Measurements from ENCODE around the gene BRDT.

Gene BRDT

GRCh38 chr1:91949356-91949699 lies at the start of gene BRDT:
Gene BRDT (plus strand): TSS chr1:91949401. CDS start chr1:91962755, 13,354 bp downstream.
- no peak for FAIRE-seq

DNA sequence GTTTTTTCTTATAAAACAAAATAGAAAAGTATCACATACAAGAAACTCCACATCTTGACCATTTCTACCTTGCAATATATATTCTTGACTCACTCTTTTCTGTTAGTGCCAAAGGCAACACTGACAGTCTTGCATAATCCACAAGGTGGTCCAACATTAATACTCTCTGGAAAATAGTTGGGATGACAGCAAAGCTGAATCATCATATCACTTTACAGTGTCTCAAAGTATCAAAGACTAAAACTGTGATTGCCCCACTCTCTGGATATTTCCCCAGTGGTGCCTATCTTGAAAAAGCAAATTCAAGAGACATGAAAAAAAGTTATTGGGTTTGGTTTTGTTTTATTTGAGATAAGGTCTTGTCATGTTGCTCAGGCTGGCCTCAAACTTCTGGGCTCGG lies 48.6 kb upstream of the BRDT start:
- FAIRE-seq, result no peak

DNA sequence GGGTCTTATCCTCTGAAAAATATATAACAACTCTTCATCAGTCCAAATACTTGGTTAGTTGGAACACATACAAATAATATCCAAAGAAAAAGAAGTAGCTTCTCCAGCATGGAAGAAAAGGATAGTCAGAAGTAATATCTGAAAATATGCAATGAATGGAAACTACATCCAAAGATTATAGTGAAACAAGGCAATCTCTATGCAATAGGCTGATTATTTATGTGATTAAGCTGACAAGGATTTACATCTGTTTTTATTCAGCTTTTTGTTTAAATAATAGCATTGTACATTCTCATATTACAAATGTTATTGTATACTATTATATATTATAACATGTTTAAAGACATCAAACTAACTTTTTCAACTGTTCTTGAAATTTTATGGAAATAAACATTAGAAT lies 48.0 kb upstream of the BRDT start:
- no peak for FAIRE-seq

DNA sequence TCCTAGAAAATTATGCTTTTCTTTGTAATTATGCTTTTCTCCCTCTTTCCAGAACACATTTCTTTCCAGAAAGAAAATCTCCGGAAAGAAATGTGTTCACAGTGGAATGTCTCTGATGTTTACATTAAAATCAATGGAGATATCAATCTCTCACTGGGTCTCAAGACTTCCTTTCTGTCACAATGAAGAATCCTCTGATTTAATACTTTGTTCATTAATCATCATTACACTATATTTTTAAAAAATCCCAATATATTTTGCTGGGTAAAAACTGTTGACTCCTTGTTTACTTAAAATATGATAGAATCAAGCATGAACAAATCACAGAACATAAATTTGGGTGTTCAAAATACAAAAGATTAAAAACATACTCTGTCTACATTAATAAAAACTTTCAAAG lies 36.9 kb upstream of the BRDT start:
- FAIRE-seq, result no peak

DNA sequence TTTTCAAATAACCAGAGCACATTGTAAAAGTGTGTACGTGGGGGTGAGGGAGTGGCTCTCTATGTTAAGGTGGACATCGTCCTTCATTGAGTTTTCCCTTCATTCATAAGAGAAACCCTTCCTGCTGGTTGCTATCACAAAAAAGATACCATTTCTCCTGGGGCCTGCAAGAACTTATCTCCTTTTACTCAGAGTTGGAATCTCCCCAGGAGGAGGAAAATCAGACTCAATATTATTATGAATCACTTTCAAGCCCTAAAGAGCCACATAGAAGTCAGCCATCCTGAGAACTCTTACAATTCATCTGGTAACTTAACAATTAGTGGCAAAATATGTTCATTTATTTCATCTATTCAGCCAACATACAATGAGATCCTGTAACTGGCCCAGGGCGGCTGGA lies 36.2 kb upstream of the BRDT start:
- no peak for FAIRE-seq

DNA sequence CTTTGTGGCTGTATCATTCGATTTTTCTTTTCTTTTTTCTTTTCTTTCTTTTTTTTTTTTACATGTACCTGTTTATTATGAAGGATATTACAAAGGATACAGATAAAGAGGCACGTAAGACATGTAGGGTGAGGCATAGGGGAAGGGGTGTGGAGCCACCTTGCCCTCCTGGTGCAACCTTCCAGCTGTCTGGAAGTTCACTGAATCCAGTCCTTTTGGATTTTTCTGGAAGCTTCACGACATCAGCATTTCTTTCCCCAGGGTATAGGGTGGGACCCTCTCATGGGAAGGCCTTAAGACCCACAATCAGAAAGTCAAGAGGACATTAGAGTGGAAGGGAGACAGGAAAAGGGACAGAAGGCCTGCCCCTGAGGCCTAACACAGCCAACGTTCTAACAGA lies 33.2 kb upstream of the BRDT start:
- no peak for FAIRE-seq

- no peak for FAIRE-seq
Measured at GRCh38 chr1:91916811-91917460, 32.3 kb upstream of the BRDT start.

- FAIRE-seq, result no peak
Measured at GRCh38 chr1:91919962-91920361, 29.2 kb upstream of the BRDT start.

DNA sequence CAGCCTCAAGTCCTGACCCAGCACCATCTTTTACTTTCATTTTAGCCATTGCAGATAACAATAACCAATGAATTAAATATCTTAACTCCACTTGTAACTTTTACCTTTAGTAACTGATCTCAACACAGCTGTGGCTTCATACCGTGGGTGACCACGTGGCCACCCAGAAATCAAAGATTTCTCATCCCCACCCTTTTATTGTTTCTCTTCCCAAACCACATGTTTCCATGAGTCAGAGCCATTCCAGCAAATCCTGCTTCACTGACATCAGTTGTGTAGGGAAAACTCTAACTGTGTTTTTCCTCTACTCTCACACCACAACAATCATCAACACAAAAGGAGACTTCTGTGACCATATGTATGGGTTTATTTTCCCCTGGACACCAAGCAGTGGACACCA lies 25.1 kb upstream of the BRDT start:
- FAIRE-seq, result no peak

DNA sequence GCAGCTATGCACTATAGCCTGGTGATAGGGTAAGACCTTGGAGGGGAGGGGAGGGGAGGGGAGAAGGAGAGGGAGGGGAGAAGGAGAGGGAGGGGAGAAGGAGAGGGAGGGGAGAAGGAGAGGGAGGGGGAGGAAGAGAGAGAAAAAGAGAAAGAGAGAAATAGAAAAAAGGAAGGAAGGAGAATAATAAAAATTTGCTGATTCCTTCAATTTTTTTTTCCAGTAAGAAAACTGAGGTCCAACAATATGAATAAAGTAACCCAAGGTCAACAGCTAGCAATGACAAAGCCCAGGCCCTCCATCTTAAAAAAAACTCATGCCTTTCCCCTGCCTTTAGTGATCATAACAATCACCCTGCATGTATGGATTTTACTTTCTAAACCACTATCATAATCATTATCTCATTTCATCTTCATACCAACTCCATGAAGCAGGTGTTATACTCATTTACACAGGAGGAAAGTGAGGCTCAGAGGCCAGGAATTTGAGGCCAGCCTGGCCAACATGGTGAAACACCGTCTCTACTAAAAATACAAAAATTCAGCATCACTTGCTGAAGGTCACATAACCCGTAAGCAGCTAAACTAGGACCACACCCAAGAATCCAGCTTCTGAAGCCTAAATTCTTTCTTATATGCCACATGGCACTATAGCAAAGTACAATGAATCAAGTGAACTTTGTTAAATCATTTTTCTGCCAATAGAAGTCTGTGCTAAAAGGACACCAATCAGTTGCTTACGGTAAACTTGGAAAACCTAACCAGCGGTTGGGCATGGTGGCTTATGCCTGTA lies 23.4 kb upstream of the BRDT start:
- FAIRE-seq, result no peak

GRCh38 chr1:91928026-91928425 lies 21.2 kb upstream of the BRDT start:
- no peak for FAIRE-seq

- no peak for FAIRE-seq
Measured at GRCh38 chr1:91929250-91929649, 20.0 kb upstream of the BRDT start.

DNA sequence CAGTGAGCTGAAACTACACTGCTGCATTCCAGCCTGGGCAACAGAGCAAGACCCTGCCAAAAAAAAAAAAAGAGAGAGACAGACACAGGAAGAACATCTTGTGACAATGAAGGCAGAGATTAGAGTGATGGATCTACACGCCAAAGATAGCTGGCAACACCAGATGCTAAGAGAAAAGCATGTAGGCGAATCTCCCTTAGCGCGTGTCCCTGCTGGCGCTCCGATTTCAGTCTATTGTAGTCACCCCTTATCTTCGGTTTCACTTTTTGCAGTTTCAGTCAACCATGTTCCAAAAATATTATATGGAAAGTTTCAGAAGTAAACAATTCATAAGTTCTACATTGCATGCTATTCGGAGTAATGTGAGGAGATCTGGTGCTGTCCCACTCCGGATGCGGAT lies 11.6 kb upstream of the BRDT start:
- FAIRE-seq, result no peak

- FAIRE-seq, result no peak
Measured at GRCh38 chr1:91940496-91940895, 8.7 kb upstream of the BRDT start.

DNA sequence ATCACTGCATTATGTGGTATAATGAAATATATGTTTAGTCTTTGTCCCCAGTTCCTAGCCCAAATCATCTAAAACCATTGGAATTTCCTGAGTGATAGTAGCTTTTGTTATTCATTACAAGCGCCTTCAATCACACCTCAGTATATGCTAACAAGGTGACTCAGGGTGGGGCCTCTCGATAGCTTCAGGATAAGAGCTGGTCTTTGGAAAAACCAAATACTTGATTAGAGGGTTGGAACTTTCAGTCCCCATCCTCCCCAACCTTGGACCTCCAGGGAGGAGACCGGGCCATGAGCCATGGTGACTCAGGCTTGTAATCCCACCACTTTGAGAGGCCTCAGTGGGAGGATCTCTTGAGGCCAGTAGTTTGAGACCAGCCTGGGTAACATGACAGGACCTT lies 5.1 kb upstream of the BRDT start:
- FAIRE-seq, result no peak

DNA sequence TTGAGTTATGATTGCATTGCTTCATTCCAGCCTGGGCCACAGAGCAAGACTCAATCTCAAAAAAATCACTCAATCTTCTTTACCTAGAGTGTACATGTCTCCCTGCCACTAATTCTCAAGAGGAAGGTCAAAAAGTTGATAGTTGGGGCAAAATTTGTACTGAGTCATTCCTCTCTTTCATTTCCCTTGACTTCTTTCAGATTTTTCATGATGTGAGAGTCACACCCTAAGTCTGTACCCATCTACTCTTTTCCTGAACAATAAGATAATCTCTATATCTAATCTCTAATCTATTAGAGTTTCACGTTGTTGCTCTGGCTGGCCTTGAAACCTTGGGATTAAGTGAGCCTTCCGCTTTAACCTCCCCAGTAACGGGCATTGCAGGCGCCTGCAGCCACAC lies 1.1 kb upstream of the BRDT start:
- no peak for FAIRE-seq

DNA sequence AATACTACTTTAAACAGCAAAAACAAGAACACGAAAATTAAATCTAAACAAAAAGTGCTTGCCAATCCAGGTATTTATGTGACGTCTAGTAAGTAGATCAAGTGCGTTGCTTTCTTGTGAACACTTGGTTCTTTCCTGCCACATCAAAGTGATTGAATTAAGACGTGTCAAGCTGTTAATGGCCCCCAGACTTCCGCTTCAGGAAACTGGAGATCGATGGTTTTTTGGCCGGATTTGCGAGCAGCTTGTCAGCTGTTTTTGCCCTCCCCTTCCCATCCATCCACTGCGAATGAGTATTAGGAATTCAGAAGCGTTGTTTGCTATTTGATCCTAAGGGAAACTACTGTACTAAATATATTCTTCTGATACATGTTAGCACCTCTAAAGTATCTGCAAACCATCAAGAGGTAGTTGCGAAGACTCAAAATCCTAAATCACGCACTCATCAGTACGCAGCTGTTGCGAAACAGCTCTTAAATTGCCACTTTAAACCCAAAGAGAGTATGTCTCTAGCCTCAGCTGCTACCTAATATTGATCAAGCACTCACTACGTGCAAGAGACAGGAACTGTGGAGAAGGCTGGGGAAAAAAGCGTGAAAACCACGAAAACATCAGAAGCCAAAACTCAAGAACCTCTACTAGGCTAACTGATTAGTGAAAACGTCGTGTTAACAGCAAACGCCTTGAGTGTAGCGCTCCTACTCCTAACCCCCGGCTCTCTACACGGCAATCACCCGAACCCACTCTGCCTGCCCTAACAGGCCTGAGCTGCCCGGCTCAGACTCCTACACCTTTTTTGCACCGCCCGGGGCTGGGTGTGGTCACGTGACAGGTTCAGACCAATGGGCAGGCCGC lies 473 bp upstream of the BRDT start:
- no peak for FAIRE-seq

- no peak for FAIRE-seq
Measured at GRCh38 chr1:91952187-91952586, 3.0 kb downstream of the BRDT start.

- no peak for FAIRE-seq
Measured at GRCh38 chr1:91958926-91959325, 9.7 kb downstream of the BRDT start.

- no peak for FAIRE-seq
Measured at GRCh38 chr1:91968334-91968733, 19.1 kb downstream of the BRDT start.

- FAIRE-seq, result no peak
Measured at GRCh38 chr1:91979383-91979782, 30.2 kb downstream of the BRDT start.

GRCh38 chr1:91980663-91981062 lies 31.5 kb downstream of the BRDT start:
- FAIRE-seq, result no peak

GRCh38 chr1:91981996-91982609 lies 32.9 kb downstream of the BRDT start:
- no peak for FAIRE-seq
